GM23338 (cell line): ENCODE measurements around the gene MRPL23. TPM values are rescaled to one million over a fixed set of nuclear protein-coding genes. Genes with fewer than 3 reads are reported as not detected.

ENCODE experiments used
- ATAC-seq: fragments of 200-7000 bp; cut with Tn5 transposase; 3 replicates; pipeline ENCODE4 v1.9.1; 2020
- DNase-seq: peaks from one replicate; pipeline ENCODE4 v3.0.0-alpha.2; 2015; ENCODE audit warnings: low spot score
- H2AFZ ChIP-seq: fragments of 200-600 bp; sonication (generic); 2 replicates; pipeline ENCODE4 v1.8.0; 2016; ENCODE audit warnings: antibody characterized with exemption, mild to moderate bottlenecking, moderate library complexity
- H3F3A ChIP-seq: fragments of 200-600 bp; sonication (generic); replicated peaks from 2 replicates; pipeline ENCODE4 v1.8.0; 2017; ENCODE audit warnings: antibody characterized with exemption, mixed run types, low read depth
- H3K27ac ChIP-seq: fragments of 200-600 bp; sonication (generic); 2 replicates; pipeline ENCODE4 v1.6.1; 2016; ENCODE audit warnings: low read depth
- H3K27me3 ChIP-seq: fragments of 200-600 bp; sonication (generic); 2 replicates; pipeline ENCODE4 v1.8.0; 2016; ENCODE audit warnings: mild to moderate bottlenecking, mixed run types, moderate library complexity; ENCODE audit not compliant: insufficient read depth
- H3K36me3 ChIP-seq: fragments of 200-600 bp; sonication (generic); 2 replicates; pipeline ENCODE4 v1.8.0; 2016; ENCODE audit warnings: mild to moderate bottlenecking; ENCODE audit not compliant: insufficient read depth
- H3K4me1 ChIP-seq: fragments of 200-600 bp; sonication (generic); 2 replicates; pipeline ENCODE4 v1.8.0; 2016; ENCODE audit warnings: mild to moderate bottlenecking, moderate library complexity; ENCODE audit not compliant: insufficient read depth
- H3K4me2 ChIP-seq: fragments of 200-600 bp; sonication (generic); 2 replicates; pipeline ENCODE4 v1.7.1; 2017; ENCODE audit warnings: mixed run types
- H3K4me3 ChIP-seq: fragments of 200-600 bp; sonication (generic); 2 replicates; pipeline ENCODE4 v1.6.1; 2016; ENCODE audit warnings: mixed run types
- H3K79me2 ChIP-seq: fragments of 200-600 bp; sonication (generic); replicated peaks from 2 replicates; pipeline ENCODE4 v1.8.0; 2017; ENCODE audit warnings: mild to moderate bottlenecking; ENCODE audit not compliant: insufficient read depth
- H3K9me2 ChIP-seq: fragments of 200-600 bp; sonication (generic); 2 replicates; pipeline ENCODE4 v1.8.0; 2017; ENCODE audit not compliant: insufficient read depth
- H4K20me1 ChIP-seq: fragments of 200-600 bp; sonication (generic); replicated peaks from 2 replicates; pipeline ENCODE4 v1.8.0; 2017; ENCODE audit warnings: mild to moderate bottlenecking; ENCODE audit not compliant: insufficient read depth
- H3K27ac Mint-ChIP-seq: 2 replicates; pipeline ENCODE4 v1.8.0; 2020; ENCODE audit warnings: inconsistent platforms, mild to moderate bottlenecking, moderate library complexity, mixed read lengths
- H3K27me3 Mint-ChIP-seq: 3 replicates; pipeline ENCODE4 v1.8.0; 2022; ENCODE audit warnings: low read depth, mild to moderate bottlenecking, moderate library complexity, mixed read lengths, inconsistent platforms; ENCODE audit not compliant: insufficient read depth, poor library complexity
- H3K36me3 Mint-ChIP-seq: 3 replicates; pipeline ENCODE4 v1.8.0; 2021; ENCODE audit warnings: low read depth, mild to moderate bottlenecking, inconsistent platforms, moderate library complexity, mixed read lengths
- H3K4me1 Mint-ChIP-seq: 3 replicates; pipeline ENCODE4 v1.8.0; 2020; ENCODE audit warnings: mild to moderate bottlenecking, inconsistent platforms, mixed read lengths
- H3K4me3 Mint-ChIP-seq: 3 replicates; pipeline ENCODE4 v1.8.0; 2021; ENCODE audit warnings: moderate library complexity, mild to moderate bottlenecking, inconsistent platforms, mixed read lengths
- H3K9me3 Mint-ChIP-seq: 3 replicates; pipeline ENCODE4 v1.8.0; 2020; ENCODE audit warnings: moderate library complexity, mild to moderate bottlenecking, inconsistent platforms, mixed read lengths
- EZH2 ChIP-seq: fragments of 200-600 bp; sonication (generic); IDR thresholded peaks from one replicate; pipeline ENCODE4 v1.8.0; 2017; ENCODE audit warnings: antibody characterized with exemption, mild to moderate bottlenecking, low read depth; ENCODE audit not compliant: unreplicated experiment
- EZH2phosphoT487 ChIP-seq: fragments of 200-600 bp; sonication (generic); IDR thresholded peaks from one replicate; pipeline ENCODE4 v1.8.1; 2018; ENCODE audit warnings: antibody characterized with exemption; ENCODE audit not compliant: unreplicated experiment
- JUNB ChIP-seq: IDR thresholded peaks from one replicate; pipeline ENCODE4 v1.6.1; 2016; ENCODE audit warnings: antibody characterized with exemption; ENCODE audit not compliant: unreplicated experiment
- NANOG ChIP-seq: IDR thresholded peaks from 2 replicates; pipeline ENCODE4 v1.6.1; 2016; ENCODE audit warnings: antibody characterized with exemption, borderline replicate concordance
- STAT1 ChIP-seq: IDR thresholded peaks from one replicate; pipeline ENCODE4 v1.6.1; 2016; ENCODE audit warnings: antibody characterized with exemption; ENCODE audit not compliant: unreplicated experiment
- polyA plus RNA-seq: library from polyadenylated mRNA; unstranded; fragments of >200 nt; fragmentation: Nextera tagmentation; extraction: Ambion mirVana; gene quantifications from 2 replicates; pipeline ENCODE4 v1.2.1, GENCODE V29; 2016
- total RNA-seq: library from RNA; depleted of rRNA; stranded (reverse); fragments of >200 nt; shearing (Covaris generic); gene quantifications from 2 replicates; pipeline ENCODE4 v1.2.3, GENCODE V29; 2014
- TF ChIP-seq, protein P1 (sequence below): IDR thresholded peaks from one replicate; pipeline ENCODE4 v1.6.1; 2018; ENCODE audit warnings: antibody characterized with exemption; ENCODE audit not compliant: unreplicated experiment
- TF ChIP-seq, protein P2 (sequence below): fragments of 250-450 bp; sonication (Bioruptor Pico); IDR thresholded peaks from 2 replicates; pipeline ENCODE4 v1.5.0; 2020; ENCODE audit warnings: mild to moderate bottlenecking, moderate library complexity
- TF ChIP-seq, protein P3 (sequence below), 2 experiments: fragments of 200-600 bp in 1 of 2; sonication (generic) in 1 of 2; conservative IDR thresholded peaks; 2 replicates each; pipeline versions ENCODE4 v1.5.1 to v1.6.1; 2016 to 2017; ENCODE audit warnings: antibody characterized with exemption in 2 of 2, low read depth in 2 of 2, mild to moderate bottlenecking in 2 of 2, moderate library complexity in 1 of 2

The MRPL23 gene
- total and polyA plus RNA-seq, 2 experiments from 2014 or later = 84.7 to 91.5 TPM

DNA sequence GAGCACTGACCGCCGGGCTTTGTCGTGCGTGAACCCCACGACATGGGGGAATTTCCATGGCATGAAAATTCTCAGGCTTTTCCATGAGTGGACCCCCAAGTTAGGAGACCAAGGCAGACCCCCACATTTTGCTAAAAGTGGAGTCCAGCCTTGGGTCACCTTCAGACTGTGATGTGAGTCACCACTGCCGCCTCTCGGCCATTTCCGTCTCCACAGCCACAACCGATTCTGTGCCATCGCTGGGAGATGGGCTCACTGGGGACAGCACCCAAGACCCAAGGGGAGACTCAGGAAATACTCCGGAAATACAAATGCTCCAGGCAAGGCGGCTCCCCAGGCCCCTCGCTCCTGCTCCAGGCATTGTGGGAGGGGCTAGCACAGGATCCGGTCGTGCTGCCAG, 51.7 kb downstream of the MRPL23 start:
- Histone ChIP-seq H2AFZ (no peak overlapping the region), H3K9me2 (no peaks in the 10 kb centered on the region), H3F3A (no peaks in the 10 kb centered on the region), H4K20me1 (no peaks in the 10 kb centered on the region), H3K4me1 (no peaks in the 10 kb centered on the region), H3K79me2 (no peaks in the 10 kb centered on the region), H3K36me3 (no peaks in the 10 kb centered on the region), H3K4me2 (no peak overlapping the region), H3K27ac (no peak overlapping the region), H3K27me3 (no peaks in the 10 kb centered on the region), H3K4me3 (no peak overlapping the region)
- H3K4me1 Mint-ChIP-seq = no peaks in the 10 kb centered on the region
- ATAC-seq (no peak), DNase-seq (no peak)
- no peak overlapping the region for H3K4me3 Mint-ChIP-seq
- H3K27me3 Mint-ChIP-seq = no peaks in the 10 kb centered on the region
- no peaks in the 10 kb centered on the region for H3K36me3 Mint-ChIP-seq
- H3K9me3 Mint-ChIP-seq = no peaks in the 10 kb centered on the region
- TF ChIP-seq NANOG = no peak
- no peak overlapping the region for H3K27ac Mint-ChIP-seq

DNA sequence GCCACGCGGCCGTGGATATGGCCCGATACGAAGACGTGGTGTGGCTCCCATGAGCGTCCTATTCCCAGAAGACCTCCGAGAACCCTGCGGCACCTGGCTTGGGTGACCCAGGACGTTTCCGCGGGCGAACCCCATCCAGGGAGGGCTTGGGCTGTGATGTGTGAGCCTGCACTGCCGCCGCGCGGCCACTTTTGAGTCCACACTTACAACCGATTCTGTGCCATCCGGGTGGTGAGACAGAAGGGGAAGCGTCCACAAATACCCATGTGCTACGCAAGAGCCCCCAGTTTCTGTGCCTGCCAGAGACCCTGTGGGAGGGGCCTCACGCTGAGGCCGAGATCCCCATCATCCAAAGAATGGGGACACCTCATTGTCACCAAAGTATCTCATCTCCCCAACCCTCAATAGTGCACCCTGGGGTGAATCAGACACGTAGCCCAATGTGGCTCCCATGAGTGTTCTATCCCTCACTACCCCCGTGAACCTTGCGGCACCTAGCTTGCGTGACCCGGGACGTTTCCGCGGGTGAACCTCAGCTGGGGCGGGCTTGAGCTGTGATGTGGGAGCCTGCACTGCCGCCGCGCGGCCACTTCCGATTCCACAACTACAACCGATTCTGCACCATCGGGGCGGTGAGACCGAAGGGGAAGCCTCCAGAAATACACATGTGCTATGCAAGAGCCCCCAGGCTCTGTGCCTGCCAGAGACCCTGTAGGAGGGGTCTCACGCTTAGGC, 55.1 kb downstream of the MRPL23 start:
- H3K4me1 Mint-ChIP-seq = no peaks in the 10 kb centered on the region
- no peaks in the 10 kb centered on the region for H4K20me1 ChIP-seq
- H3F3A ChIP-seq = no peaks in the 10 kb centered on the region
- no peaks in the 10 kb centered on the region for H3K36me3 Mint-ChIP-seq
- H3K4me1 ChIP-seq = no peaks in the 10 kb centered on the region
- no peak overlapping the region for H3K4me3 Mint-ChIP-seq
- H3K27ac Mint-ChIP-seq = no peak overlapping the region
- no peaks in the 10 kb centered on the region for H3K9me3 Mint-ChIP-seq
- H3K27me3 ChIP-seq = no peaks in the 10 kb centered on the region
- no peak overlapping the region for H3K4me2 ChIP-seq
- H3K79me2 ChIP-seq = no peaks in the 10 kb centered on the region
- no peaks in the 10 kb centered on the region for H3K9me2 ChIP-seq
- ATAC-seq (no peak), DNase-seq (no peak)
- no peaks in the 10 kb centered on the region for H3K36me3 ChIP-seq
- H2AFZ ChIP-seq = no peak overlapping the region
- H3K27ac ChIP-seq = no peak overlapping the region
- H3K4me3 ChIP-seq = no peak overlapping the region
- no peaks in the 10 kb centered on the region for H3K27me3 Mint-ChIP-seq
- TF ChIP-seq EZH2phosphoT487 = no peak
- TF ChIP-seq, protein P1, sequence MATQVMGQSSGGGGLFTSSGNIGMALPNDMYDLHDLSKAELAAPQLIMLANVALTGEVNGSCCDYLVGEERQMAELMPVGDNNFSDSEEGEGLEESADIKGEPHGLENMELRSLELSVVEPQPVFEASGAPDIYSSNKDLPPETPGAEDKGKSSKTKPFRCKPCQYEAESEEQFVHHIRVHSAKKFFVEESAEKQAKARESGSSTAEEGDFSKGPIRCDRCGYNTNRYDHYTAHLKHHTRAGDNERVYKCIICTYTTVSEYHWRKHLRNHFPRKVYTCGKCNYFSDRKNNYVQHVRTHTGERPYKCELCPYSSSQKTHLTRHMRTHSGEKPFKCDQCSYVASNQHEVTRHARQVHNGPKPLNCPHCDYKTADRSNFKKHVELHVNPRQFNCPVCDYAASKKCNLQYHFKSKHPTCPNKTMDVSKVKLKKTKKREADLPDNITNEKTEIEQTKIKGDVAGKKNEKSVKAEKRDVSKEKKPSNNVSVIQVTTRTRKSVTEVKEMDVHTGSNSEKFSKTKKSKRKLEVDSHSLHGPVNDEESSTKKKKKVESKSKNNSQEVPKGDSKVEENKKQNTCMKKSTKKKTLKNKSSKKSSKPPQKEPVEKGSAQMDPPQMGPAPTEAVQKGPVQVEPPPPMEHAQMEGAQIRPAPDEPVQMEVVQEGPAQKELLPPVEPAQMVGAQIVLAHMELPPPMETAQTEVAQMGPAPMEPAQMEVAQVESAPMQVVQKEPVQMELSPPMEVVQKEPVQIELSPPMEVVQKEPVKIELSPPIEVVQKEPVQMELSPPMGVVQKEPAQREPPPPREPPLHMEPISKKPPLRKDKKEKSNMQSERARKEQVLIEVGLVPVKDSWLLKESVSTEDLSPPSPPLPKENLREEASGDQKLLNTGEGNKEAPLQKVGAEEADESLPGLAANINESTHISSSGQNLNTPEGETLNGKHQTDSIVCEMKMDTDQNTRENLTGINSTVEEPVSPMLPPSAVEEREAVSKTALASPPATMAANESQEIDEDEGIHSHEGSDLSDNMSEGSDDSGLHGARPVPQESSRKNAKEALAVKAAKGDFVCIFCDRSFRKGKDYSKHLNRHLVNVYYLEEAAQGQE = no peak
- TF ChIP-seq EZH2 = no peak
- TF ChIP-seq JUNB = no peak
- TF ChIP-seq NANOG = no peak
- TF ChIP-seq, protein P2, sequence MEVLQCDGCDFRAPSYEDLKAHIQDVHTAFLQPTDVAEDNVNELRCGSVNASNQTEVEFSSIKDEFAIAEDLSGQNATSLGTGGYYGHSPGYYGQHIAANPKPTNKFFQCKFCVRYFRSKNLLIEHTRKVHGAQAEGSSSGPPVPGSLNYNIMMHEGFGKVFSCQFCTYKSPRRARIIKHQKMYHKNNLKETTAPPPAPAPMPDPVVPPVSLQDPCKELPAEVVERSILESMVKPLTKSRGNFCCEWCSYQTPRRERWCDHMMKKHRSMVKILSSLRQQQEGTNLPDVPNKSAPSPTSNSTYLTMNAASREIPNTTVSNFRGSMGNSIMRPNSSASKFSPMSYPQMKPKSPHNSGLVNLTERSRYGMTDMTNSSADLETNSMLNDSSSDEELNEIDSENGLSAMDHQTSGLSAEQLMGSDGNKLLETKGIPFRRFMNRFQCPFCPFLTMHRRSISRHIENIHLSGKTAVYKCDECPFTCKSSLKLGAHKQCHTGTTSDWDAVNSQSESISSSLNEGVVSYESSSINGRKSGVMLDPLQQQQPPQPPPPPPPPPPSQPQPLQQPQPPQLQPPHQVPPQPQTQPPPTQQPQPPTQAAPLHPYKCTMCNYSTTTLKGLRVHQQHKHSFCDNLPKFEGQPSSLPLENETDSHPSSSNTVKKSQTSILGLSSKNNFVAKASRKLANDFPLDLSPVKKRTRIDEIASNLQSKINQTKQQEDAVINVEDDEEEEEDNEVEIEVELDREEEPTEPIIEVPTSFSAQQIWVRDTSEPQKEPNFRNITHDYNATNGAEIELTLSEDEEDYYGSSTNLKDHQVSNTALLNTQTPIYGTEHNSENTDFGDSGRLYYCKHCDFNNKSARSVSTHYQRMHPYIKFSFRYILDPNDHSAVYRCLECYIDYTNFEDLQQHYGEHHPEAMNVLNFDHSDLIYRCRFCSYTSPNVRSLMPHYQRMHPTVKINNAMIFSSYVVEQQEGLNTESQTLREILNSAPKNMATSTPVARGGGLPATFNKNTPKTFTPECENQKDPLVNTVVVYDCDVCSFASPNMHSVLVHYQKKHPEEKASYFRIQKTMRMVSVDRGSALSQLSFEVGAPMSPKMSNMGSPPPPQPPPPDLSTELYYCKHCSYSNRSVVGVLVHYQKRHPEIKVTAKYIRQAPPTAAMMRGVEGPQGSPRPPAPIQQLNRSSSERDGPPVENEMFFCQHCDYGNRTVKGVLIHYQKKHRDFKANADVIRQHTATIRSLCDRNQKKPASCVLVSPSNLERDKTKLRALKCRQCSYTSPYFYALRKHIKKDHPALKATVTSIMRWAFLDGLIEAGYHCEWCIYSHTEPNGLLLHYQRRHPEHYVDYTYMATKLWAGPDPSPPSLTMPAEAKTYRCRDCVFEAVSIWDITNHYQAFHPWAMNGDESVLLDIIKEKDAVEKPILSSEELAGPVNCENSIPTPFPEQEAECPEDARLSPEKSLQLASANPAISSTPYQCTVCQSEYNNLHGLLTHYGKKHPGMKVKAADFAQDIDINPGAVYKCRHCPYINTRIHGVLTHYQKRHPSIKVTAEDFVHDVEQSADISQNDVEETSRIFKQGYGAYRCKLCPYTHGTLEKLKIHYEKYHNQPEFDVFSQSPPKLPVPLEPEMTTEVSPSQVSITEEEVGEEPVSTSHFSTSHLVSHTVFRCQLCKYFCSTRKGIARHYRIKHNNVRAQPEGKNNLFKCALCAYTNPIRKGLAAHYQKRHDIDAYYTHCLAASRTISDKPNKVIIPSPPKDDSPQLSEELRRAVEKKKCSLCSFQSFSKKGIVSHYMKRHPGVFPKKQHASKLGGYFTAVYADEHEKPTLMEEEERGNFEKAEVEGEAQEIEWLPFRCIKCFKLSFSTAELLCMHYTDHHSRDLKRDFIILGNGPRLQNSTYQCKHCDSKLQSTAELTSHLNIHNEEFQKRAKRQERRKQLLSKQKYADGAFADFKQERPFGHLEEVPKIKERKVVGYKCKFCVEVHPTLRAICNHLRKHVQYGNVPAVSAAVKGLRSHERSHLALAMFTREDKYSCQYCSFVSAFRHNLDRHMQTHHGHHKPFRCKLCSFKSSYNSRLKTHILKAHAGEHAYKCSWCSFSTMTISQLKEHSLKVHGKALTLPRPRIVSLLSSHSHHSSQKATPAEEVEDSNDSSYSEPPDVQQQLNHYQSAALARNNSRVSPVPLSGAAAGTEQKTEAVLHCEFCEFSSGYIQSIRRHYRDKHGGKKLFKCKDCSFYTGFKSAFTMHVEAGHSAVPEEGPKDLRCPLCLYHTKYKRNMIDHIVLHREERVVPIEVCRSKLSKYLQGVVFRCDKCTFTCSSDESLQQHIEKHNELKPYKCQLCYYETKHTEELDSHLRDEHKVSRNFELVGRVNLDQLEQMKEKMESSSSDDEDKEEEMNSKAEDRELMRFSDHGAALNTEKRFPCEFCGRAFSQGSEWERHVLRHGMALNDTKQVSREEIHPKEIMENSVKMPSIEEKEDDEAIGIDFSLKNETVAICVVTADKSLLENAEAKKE = no peak
- TF ChIP-seq, protein P3, sequence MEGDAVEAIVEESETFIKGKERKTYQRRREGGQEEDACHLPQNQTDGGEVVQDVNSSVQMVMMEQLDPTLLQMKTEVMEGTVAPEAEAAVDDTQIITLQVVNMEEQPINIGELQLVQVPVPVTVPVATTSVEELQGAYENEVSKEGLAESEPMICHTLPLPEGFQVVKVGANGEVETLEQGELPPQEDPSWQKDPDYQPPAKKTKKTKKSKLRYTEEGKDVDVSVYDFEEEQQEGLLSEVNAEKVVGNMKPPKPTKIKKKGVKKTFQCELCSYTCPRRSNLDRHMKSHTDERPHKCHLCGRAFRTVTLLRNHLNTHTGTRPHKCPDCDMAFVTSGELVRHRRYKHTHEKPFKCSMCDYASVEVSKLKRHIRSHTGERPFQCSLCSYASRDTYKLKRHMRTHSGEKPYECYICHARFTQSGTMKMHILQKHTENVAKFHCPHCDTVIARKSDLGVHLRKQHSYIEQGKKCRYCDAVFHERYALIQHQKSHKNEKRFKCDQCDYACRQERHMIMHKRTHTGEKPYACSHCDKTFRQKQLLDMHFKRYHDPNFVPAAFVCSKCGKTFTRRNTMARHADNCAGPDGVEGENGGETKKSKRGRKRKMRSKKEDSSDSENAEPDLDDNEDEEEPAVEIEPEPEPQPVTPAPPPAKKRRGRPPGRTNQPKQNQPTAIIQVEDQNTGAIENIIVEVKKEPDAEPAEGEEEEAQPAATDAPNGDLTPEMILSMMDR (conservative IDR thresholded peaks at IDR 0.05; ENCODE audit: low read depth in 2 of 2) = no peak
- TF ChIP-seq STAT1 = no peak
